Stimulated activated CD8-positive, alpha-beta memory T cell treated with anti-CD3 and anti-CD28 coated beads, Interleukin-7, amount 100 ng/mL, for 1 hour (primary cell): Measurements from ENCODE around the gene OR6Q1.

ENCODE experiments used
- DNase-seq, 2 donors: peaks; one replicate each; pipeline ENCODE4 v3.0.0-alpha.2; 2020; ENCODE audit warnings: low read depth in 2 of 2

Gene OR6Q1

GRCh38 chr11:58058276-58059006 lies 27.7 kb downstream of the OR6Q1 start:
- no peak for DNase-seq

GRCh38 chr11:58059007-58059350 lies 28.2 kb downstream of the OR6Q1 start:
- DNase-seq: no peak

- DNase-seq: no peak
Measured at GRCh38 chr11:58060535-58060934, 29.8 kb downstream of the OR6Q1 start.

GRCh38 chr11:58060939-58061672 lies 30.4 kb downstream of the OR6Q1 start:
- no peak for DNase-seq

- DNase-seq: no peak
Measured at GRCh38 chr11:58061813-58062212, 31.1 kb downstream of the OR6Q1 start.

GRCh38 chr11:58067685-58068084 lies 36.9 kb downstream of the OR6Q1 start:
- DNase-seq: no peak

- DNase-seq: no peak
Measured at GRCh38 chr11:58068655-58069054, 37.9 kb downstream of the OR6Q1 start.

GRCh38 chr11:58070585-58070984 lies 39.8 kb downstream of the OR6Q1 start:
- DNase-seq: no peak

- DNase-seq: no peak
Measured at GRCh38 chr11:58075781-58076180, 45.0 kb downstream of the OR6Q1 start.
